Breast epithelium (tissue), 4 donors: ENCODE data around the gene CYP21A2. TPM values are rescaled to one million over a fixed set of nuclear protein-coding genes. Genes with fewer than 3 reads are reported as not detected.
"Not testable (repeated sequence)": the region's sequence is repeated elsewhere in the genome, so short reads cannot be mapped to it uniquely, and the experiment has no call there.

Experiments
- DNase-seq, 2 donors: peaks; one replicate each; pipeline ENCODE4 v3.0.0-alpha.2; 2019; ENCODE audit warnings: low spot score in 2 of 2
- H3K27ac ChIP-seq, 2 donors: fragments of 200-600 bp; sonication (generic) in 1 of 2; one replicate each; pipeline ENCODE4 v1.5.1; 2016 to 2019; ENCODE audit warnings: mild to moderate bottlenecking in 1 of 2
- H3K27me3 ChIP-seq, 2 donors: fragments of 200-600 bp; sonication (generic) in 1 of 2; one replicate each; pipeline versions ENCODE4 v1.5.1 to v1.6.0; 2017 to 2019; ENCODE audit warnings: control low read depth in 1 of 2, mild to moderate bottlenecking in 1 of 2
- H3K36me3 ChIP-seq: fragments of 200-600 bp; one replicate; pipeline ENCODE4 v1.5.1; 2019
- H3K4me1 ChIP-seq, 2 donors: fragments of 200-600 bp; sonication (generic); one replicate each; pipeline ENCODE4 v1.5.1; 2016 to 2019; ENCODE audit warnings: control low read depth in 1 of 2
- H3K4me3 ChIP-seq, 3 donors: fragments of 200-600 bp; sonication (generic); 1 replicate in 2 of 3; 2 replicates in 1 of 3; pipeline ENCODE4 v1.5.1; 2016 to 2019; ENCODE audit warnings: mild to moderate bottlenecking in 3 of 3, moderate library complexity in 2 of 3
- H3K9me3 ChIP-seq, 2 donors: fragments of 200-600 bp; sonication (generic) in 1 of 2; one replicate each; pipeline ENCODE4 v1.5.1; 2016 to 2019; ENCODE audit warnings: control low read depth in 1 of 2
- CTCF ChIP-seq, 3 donors: fragments of 450-650 bp; IDR thresholded peaks; one replicate each; pipeline ENCODE4 v1.5.1; 2016 to 2017; ENCODE audit warnings: antibody characterized with exemption in 3 of 3, mild to moderate bottlenecking in 3 of 3, moderate library complexity in 3 of 3
- POLR2A ChIP-seq: fragments of 450-650 bp; IDR thresholded peaks from one replicate; pipeline ENCODE4 v1.6.1; 2016; ENCODE audit warnings: antibody characterized with exemption, mild to moderate bottlenecking, moderate library complexity
- POLR2AphosphoS5 ChIP-seq, 3 donors: sonication (generic); formaldehyde crosslinking; IDR thresholded peaks; one replicate each; pipeline ENCODE4 v1.6.1; 2017; ENCODE audit warnings: antibody characterized with exemption in 3 of 3
- intact Hi-C: fragments of 100-400 bp; cut with DNase I; formaldehyde crosslinking; loops from one replicate; pipeline ENCODE4 v1.15.1; 2023; ENCODE audit warnings: low total_unique reads
- total RNA-seq, 3 donors: library from RNA; depleted of rRNA; stranded (reverse); fragments of >200 nt; gene quantifications; one replicate each; pipeline ENCODE4 v1.1.0, GENCODE V29; 2016

The CYP21A2 gene
- total RNA-seq, 3 donors from 2014 or later, result 1.6 to 14.1 TPM; not detected in 1

DNA sequence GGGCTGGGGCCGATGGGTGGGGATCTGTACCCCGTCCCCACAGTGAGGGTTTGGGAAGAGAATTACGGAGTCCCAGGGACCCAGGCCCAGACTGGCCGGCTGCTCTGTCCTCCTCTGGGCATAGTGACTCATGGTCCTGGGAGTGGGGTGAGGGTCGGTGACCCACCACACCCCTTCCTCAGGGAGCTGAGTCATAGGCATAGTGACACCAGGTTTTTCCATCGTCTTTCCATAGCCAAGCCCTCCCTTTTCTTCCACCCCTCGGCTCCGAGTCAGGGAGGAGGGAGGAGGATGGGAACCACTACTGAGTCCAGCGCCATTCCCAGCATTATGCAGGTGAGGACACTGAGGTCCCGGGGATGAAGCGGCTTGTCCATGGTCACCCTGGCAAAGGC is 8.9 kb downstream of the CYP21A2 start:
- peak overlapping the region in 1 of 3 donors; percentile 33 for H3K4me3 ChIP-seq
- H3K4me1 ChIP-seq, result peaks cover 0 to 3% of the 10 kb centered on the region in 2 donors
- no peaks in the 10 kb centered on the region for H3K36me3 ChIP-seq
- peak overlapping the region; percentile 76 to 97 for H3K27ac ChIP-seq
- no peak for DNase-seq
- intact Hi-C loops, result no loop called here
- H3K9me3 ChIP-seq, result no peaks in the 10 kb centered on the region
- H3K27me3 ChIP-seq, result no peaks in the 10 kb centered on the region
- TF ChIP-seq POLR2A (no peak), POLR2AphosphoS5 (IDR thresholded peaks at IDR 0.05) (peak in 2 of 3 donors; percentile 28 to 91), CTCF (IDR thresholded peaks at IDR 0.05) (no peak)

DNA sequence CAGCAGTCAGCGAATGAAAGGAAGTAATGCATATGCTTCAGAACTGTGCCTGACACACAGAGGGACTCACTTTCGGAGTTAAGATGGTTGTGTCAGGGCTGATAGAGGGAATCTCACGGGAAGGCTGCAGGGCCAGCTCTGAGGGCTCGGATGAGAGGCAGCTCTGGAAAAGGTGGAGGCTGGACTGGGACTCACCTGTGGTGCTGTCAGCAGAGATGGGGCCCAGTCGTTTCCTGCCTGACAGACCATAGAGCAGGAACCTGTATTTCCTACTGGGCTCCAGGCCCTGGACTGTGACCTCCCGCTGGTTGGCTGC is 9.3 kb downstream of the CYP21A2 start:
- Histone ChIP-seq H3K4me1 (peaks cover 0 to 3% of the 10 kb centered on the region in 2 donors), H3K4me3 (no peak overlapping the region), H3K27me3 (no peaks in the 10 kb centered on the region), H3K27ac (peak overlapping the region; percentile 76 to 97), H3K9me3 (no peaks in the 10 kb centered on the region), H3K36me3 (no peaks in the 10 kb centered on the region)
- no peak for TF ChIP-seq CTCF (IDR thresholded peaks at IDR 0.05)
- no peak for TF ChIP-seq POLR2AphosphoS5 (IDR thresholded peaks at IDR 0.05)
- TF ChIP-seq POLR2A, result no peak
- DNase-seq, result no peak
- intact Hi-C loops, result no loop called here

- peak overlapping the region; percentile 76 to 97 for H3K27ac ChIP-seq
- intact Hi-C loops, result no loop called here
- peak; percentile 39 to 78 for DNase-seq
- H3K4me3 ChIP-seq, result peak overlapping the region in 1 of 3 donors; percentile 30
- peaks cover 0 to 3% of the 10 kb centered on the region in 2 donors for H3K4me1 ChIP-seq
- H3K36me3 ChIP-seq, result no peaks in the 10 kb centered on the region
- H3K9me3 ChIP-seq, result no peaks in the 10 kb centered on the region
- TF ChIP-seq POLR2AphosphoS5 (IDR thresholded peaks at IDR 0.05) (peak; percentile 38 to 46 (median 41)), CTCF (IDR thresholded peaks at IDR 0.05) (peak; percentile 83 to 89 (median 88)), POLR2A (no peak)
- no peaks in the 10 kb centered on the region for H3K27me3 ChIP-seq
Observed at GRCh38 chr6:32047855-32048766, 9.9 kb downstream of the CYP21A2 start.

DNA sequence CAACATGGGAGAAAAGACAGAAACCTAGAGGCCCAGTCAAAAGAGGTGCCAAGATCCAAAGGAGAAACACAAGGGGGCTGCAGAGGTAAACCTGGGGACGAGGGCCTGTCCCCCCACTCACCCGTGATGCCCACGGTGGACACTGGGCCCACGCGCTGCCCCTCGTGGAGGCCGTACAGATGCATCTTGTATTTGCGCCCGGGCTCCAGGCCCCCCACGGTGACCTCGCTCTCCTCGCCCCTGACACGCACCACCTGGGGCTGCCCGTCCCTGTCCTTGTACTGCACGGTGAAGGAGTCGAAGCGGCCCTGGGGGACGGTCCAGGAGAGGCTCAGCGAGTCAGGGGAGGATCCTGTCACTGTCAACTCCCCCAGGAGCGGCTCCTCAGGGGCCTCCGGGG is 10.9 kb downstream of the CYP21A2 start:
- H3K4me1 ChIP-seq, H3K9me3 ChIP-seq, H3K27me3 ChIP-seq, H3K4me3 ChIP-seq, intact Hi-C loops, H3K36me3 ChIP-seq, DNase-seq: not testable (repeated sequence)
- H3K27ac ChIP-seq, result peak overlapping the region in 1 of 2 donors; percentile 68

GRCh38 chr6:32049736-32050135 is 11.5 kb downstream of the CYP21A2 start:
- H3K9me3 ChIP-seq, intact Hi-C loops, DNase-seq, H3K4me3 ChIP-seq, H3K27me3 ChIP-seq, H3K36me3 ChIP-seq, H3K4me1 ChIP-seq: not testable (repeated sequence)
- H3K27ac ChIP-seq, result peak overlapping the region in 1 of 2 donors; percentile 68

GRCh38 chr6:32050562-32050961 is 12.3 kb downstream of the CYP21A2 start:
- no peak for DNase-seq
- Histone ChIP-seq H3K9me3 (no peaks in the 10 kb centered on the region), H3K27ac (peak overlapping the region in 1 of 2 donors; percentile 68), H3K36me3 (no peaks in the 10 kb centered on the region), H3K27me3 (no peaks in the 10 kb centered on the region), H3K4me3 (no peak overlapping the region), H3K4me1 (peaks cover 0 to 3% of the 10 kb centered on the region in 2 donors)
- TF ChIP-seq CTCF (IDR thresholded peaks at IDR 0.05) (no peak), POLR2AphosphoS5 (IDR thresholded peaks at IDR 0.05) (no peak), POLR2A (no peak)
- intact Hi-C loops, result no loop called here

GRCh38 chr6:32052626-32053025 is 14.4 kb downstream of the CYP21A2 start:
- intact Hi-C loops, DNase-seq, H3K27ac ChIP-seq, H3K36me3 ChIP-seq, H3K9me3 ChIP-seq, H3K4me1 ChIP-seq, H3K4me3 ChIP-seq, H3K27me3 ChIP-seq: not testable (repeated sequence)

DNA sequence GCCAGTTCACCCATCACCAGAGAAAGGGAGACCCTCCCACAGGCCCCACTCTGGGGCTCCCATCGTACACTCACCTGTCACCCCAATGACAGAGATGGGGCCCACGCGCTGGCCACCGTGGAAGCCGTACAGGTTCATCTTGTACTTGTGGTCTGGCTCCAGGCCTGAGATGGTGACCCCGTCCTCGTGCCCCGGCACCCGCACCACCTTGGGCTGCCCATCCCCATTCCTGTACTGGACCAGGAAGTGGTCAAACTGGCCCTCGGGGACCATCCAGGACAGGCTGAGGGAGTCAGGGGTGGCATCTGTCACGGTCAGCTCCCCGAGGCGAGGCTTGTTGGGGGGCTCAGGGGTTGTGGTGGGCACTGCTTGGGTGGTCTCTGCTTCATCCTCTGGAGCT is 15.1 kb downstream of the CYP21A2 start:
- H3K36me3 ChIP-seq, H3K27me3 ChIP-seq, H3K4me3 ChIP-seq, intact Hi-C loops, H3K4me1 ChIP-seq, H3K9me3 ChIP-seq, DNase-seq: not testable (repeated sequence)
- H3K27ac ChIP-seq, result peak overlapping the region in 1 of 2 donors; percentile 43

DNA sequence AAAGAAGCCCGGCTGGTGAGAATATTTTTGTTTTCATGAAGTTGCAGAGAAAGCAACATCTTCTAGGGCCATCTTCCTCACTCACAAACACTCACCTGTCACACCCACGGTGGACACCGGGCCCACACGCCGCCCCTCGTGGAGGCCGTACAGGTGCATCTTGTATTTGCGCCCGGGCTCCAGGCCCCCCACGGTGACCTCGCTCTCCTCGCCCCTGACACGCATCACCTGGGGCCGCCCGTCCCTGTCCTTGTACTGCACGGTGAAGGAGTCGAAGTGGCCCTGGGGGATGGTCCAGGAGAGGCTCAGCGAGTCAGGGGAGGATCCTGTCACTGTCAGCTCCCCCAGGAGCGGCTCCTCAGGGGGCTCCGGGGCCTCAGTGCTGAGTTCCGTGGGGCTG is 17.5 kb downstream of the CYP21A2 start:
- H3K4me1 ChIP-seq, DNase-seq, H3K27ac ChIP-seq, H3K4me3 ChIP-seq, H3K27me3 ChIP-seq, H3K9me3 ChIP-seq, H3K36me3 ChIP-seq, intact Hi-C loops: not testable (repeated sequence)
